MM.1S (cell line): Measurements from ENCODE around the gene AMFR.
A peak's percentile ranks its signal among the peaks of the same experiment; 100 is the strongest.

Experiments
- DNase-seq: peaks from one replicate; pipeline ENCODE4 v3.0.0-alpha.2; 2015
- H2AFZ ChIP-seq: fragments of 300-600 bp; sonication (generic); 2 replicates; pipeline ENCODE4 v1.6.0; 2016; ENCODE audit warnings: antibody characterized with exemption, low read length
- H3F3A ChIP-seq: fragments of 300-600 bp; sonication (generic); 2 replicates; pipeline ENCODE4 v1.6.1; 2016; ENCODE audit warnings: mild to moderate bottlenecking, antibody characterized with exemption, low read length, moderate library complexity, mixed read lengths; ENCODE audit not compliant: insufficient read depth
- H3K27ac ChIP-seq: fragments of 300-600 bp; sonication (generic); 2 replicates; pipeline ENCODE4 v1.5.1; 2016; ENCODE audit warnings: mild to moderate bottlenecking, low read length
- H3K27me3 ChIP-seq: fragments of 300-600 bp; sonication (generic); replicated peaks from 2 replicates; pipeline ENCODE4 v1.6.0; 2016; ENCODE audit warnings: low read length; ENCODE audit not compliant: insufficient read depth
- H3K36me3 ChIP-seq: fragments of 300-600 bp; sonication (generic); replicated peaks from 2 replicates; pipeline ENCODE4 v1.6.1; 2016; ENCODE audit warnings: mild to moderate bottlenecking, low read length, mixed read lengths; ENCODE audit not compliant: insufficient read depth
- H3K4me1 ChIP-seq: fragments of 300-600 bp; sonication (generic); 2 replicates; pipeline ENCODE4 v1.6.1; 2016; ENCODE audit warnings: low read length, mixed read lengths
- H3K4me2 ChIP-seq: fragments of 300-600 bp; sonication (generic); 2 replicates; pipeline ENCODE4 v1.6.0; 2016; ENCODE audit warnings: low read depth, low read length
- H3K4me3 ChIP-seq: fragments of 300-600 bp; sonication (generic); 2 replicates; pipeline ENCODE4 v1.5.1; 2016; ENCODE audit warnings: low read length, mixed read lengths
- H3K79me2 ChIP-seq: fragments of 300-600 bp; sonication (generic); 2 replicates; pipeline ENCODE4 v1.6.1; 2016; ENCODE audit warnings: mixed run types, low read length, mixed read lengths
- H3K9ac ChIP-seq: fragments of 300-600 bp; sonication (generic); 2 replicates; pipeline ENCODE4 v1.6.1; 2016; ENCODE audit warnings: low read length, mixed read lengths
- H3K9me2 ChIP-seq: fragments of 300-600 bp; sonication (generic); replicated peaks from 2 replicates; pipeline ENCODE4 v1.6.1; 2016; ENCODE audit warnings: mild to moderate bottlenecking, low read length, mixed read lengths; ENCODE audit not compliant: insufficient read depth
- H3K9me3 ChIP-seq: fragments of 300-600 bp; sonication (generic); replicated peaks from 2 replicates; pipeline ENCODE4 v1.6.1; 2016; ENCODE audit warnings: mild to moderate bottlenecking, low read length, mixed read lengths; ENCODE audit not compliant: insufficient read depth
- H4K20me1 ChIP-seq: fragments of 300-600 bp; sonication (generic); 2 replicates; pipeline ENCODE4 v1.6.1; 2016; ENCODE audit warnings: mild to moderate bottlenecking, low read length, moderate library complexity, mixed read lengths; ENCODE audit not compliant: insufficient read depth
- CTCF ChIP-seq: fragments of 300-600 bp; sonication (generic); IDR thresholded peaks from 2 replicates; pipeline ENCODE4 v1.5.1; 2016; ENCODE audit warnings: antibody characterized with exemption, low read length, mixed read lengths
- EZH2 ChIP-seq: fragments of 300-600 bp; sonication (generic); optimal IDR thresholded peaks from 2 replicates; pipeline ENCODE3; 2017; ENCODE audit warnings: low read depth, mild to moderate bottlenecking, antibody characterized with exemption, low read length, mixed read lengths
- EZH2phosphoT487 ChIP-seq: fragments of 300-600 bp; sonication (generic); IDR thresholded peaks from 2 replicates; pipeline ENCODE4 v1.6.1; 2018; ENCODE audit warnings: antibody characterized with exemption, low read length

AMFR gene

GRCh38 chr16:56424791-56425438 is 430 bp downstream of the AMFR start:
- Histone ChIP-seq H3F3A (peaks cover 19% of the 10 kb centered on the region), H2AFZ (peak overlapping the region; percentile 32; the same call in 1 of the 2 replicates), H3K27me3 (no peaks in the 10 kb centered on the region), H3K9me3 (no peaks in the 10 kb centered on the region), H3K79me2 (peaks cover 50% of the 10 kb centered on the region), H3K27ac (no peak overlapping the region), H3K4me2 (peak overlapping the region; percentile 82), H3K36me3 (no peaks in the 10 kb centered on the region), H3K4me3 (peak overlapping the region; percentile 61), H3K4me1 (peaks cover 8% of the 10 kb centered on the region; the same call in 1 of the 2 replicates), H3K9me2 (no peaks in the 10 kb centered on the region), H3K9ac (peak overlapping the region; percentile 58; the same call in 1 of the 2 replicates), H4K20me1 (no peaks in the 10 kb centered on the region)
- TF ChIP-seq CTCF (no peak), EZH2phosphoT487 (no peak), EZH2 (no peak)
- peak; percentile 14 for DNase-seq

GRCh38 chr16:56424404-56424764 is 961 bp downstream of the AMFR start:
- Histone ChIP-seq H3K4me1 (peaks cover 8% of the 10 kb centered on the region; the same call in 1 of the 2 replicates), H3K4me2 (peak overlapping the region; percentile 82), H3K79me2 (peaks cover 54% of the 10 kb centered on the region), H4K20me1 (no peaks in the 10 kb centered on the region), H3K36me3 (no peaks in the 10 kb centered on the region), H3F3A (peaks cover 19% of the 10 kb centered on the region), H3K4me3 (peak overlapping the region; percentile 61), H3K9me3 (no peaks in the 10 kb centered on the region), H3K27ac (no peak overlapping the region), H3K27me3 (no peaks in the 10 kb centered on the region), H3K9ac (peak overlapping the region; percentile 58; the same call in 1 of the 2 replicates), H2AFZ (peak overlapping the region; percentile 32; the same call in 1 of the 2 replicates), H3K9me2 (no peaks in the 10 kb centered on the region)
- DNase-seq = no peak
- TF ChIP-seq CTCF (no peak), EZH2phosphoT487 (no peak), EZH2 (no peak)

GRCh38 chr16:56423584-56424403 is 1.6 kb downstream of the AMFR start:
- TF ChIP-seq EZH2 (no peak), EZH2phosphoT487 (no peak), CTCF (no peak)
- Histone ChIP-seq H2AFZ (no peak overlapping the region), H3K4me2 (peak overlapping the region; percentile 82)

More at GRCh38 chr16:56423584-56424403, 1.6 kb downstream of the AMFR start:
- H3K27me3 ChIP-seq = no peaks in the 10 kb centered on the region
- H3K36me3 ChIP-seq = no peaks in the 10 kb centered on the region
- H3K27ac ChIP-seq = no peak overlapping the region
- peak overlapping the region; percentile 61 for H3K4me3 ChIP-seq
- peak overlapping the region; percentile 58; the same call in 1 of the 2 replicates for H3K9ac ChIP-seq
- peaks cover 57% of the 10 kb centered on the region for H3K79me2 ChIP-seq
- H3K9me2 ChIP-seq = no peaks in the 10 kb centered on the region
- no peaks in the 10 kb centered on the region for H3K9me3 ChIP-seq
- no peaks in the 10 kb centered on the region for H4K20me1 ChIP-seq
- peak; percentile 12 for DNase-seq
- peaks cover 8% of the 10 kb centered on the region; the same call in 1 of the 2 replicates for H3K4me1 ChIP-seq
- peaks cover 19% of the 10 kb centered on the region for H3F3A ChIP-seq
